Occipital lobe (tissue), 2 donors: ENCODE data around the gene ACAD11. TPM values are rescaled to one million over a fixed set of nuclear protein-coding genes. Genes with fewer than 3 reads are reported as not detected.

Experiments used
- DNase-seq: peaks from one replicate; lab custom pipeline; 2025; lab: John Stamatoyannopoulos, UW
- total RNA-seq: library from RNA; depleted of rRNA; stranded (reverse); fragments of >200 nt; gene quantifications from one replicate; pipeline ENCODE4 v1.2.3, GENCODE V29; 2014

Gene ACAD11
- total RNA-seq, 1 donor from 2014 or later = 36.0 TPM

DNA sequence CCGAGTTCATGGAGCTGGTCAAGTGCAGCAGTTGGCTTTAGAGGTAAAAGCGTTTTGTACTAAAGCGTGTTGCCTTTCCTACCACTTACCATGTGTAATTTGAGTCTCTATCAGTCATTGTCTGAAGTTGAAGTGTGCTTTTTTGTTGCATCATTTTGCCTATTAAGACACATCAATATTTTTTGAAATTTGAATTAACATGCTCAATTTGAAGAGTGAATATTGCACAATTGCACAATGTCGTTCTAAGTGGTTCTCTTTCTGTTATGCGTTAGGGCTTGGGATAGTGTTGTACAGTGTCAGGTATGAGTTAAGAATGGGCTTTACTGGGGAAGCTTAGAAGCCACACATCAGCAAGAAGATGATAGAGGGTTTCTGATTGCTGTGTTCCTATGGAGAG, 146.6 kb downstream of the ACAD11 start:
- DNase-seq = no peak

DNA sequence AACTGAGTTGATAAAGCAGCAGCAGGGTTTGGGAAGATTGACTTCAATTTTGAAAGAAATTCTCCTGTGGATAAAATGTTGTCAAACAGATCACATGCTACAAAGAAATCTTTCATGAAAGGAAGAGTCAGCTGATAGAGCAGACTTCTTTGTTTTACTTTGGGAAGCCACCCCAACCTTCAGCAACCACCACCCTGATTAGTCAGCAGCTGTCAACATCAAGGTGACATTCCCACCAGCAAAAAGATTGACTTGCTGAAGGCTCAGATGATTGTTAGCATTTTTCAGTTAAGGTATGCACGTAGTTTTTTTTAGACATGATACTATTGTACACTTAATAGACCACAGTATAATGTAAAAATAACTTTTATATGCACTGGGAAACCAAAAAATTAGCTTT, 150.1 kb downstream of the ACAD11 start:
- DNase-seq = no peak

DNA sequence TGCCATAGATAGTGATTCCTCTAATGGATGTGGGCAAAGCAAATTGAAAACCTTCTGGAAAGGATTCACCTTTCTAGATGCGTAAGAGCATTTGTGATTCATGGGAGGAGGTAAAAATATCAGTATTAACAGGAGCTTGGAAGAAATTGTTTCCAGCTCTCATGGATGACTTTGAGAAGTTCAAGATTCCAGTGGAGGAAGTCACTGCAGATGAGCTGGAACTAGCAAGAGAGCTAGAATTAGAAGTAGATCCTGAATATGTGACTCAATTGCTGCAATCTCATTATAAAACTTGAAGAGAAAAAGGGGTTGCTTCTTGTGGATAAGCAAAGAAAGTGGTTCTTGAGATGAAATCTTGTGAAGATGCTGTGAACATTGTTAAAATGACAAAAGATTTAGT, 150.5 kb downstream of the ACAD11 start:
- no peak for DNase-seq

Other genes starting within 250 kb of the ACAD11 start
- 80.2 TPM for gene DNAJC13, start 242.3 kb downstream of the ACAD11 start, total RNA-seq
- 0.16 TPM for gene ACKR4, start 62.5 kb downstream of the ACAD11 start, total RNA-seq
- 85.0 TPM for gene UBA5, start 520 bp upstream of the ACAD11 start, total RNA-seq
- gene NPHP3, start 62.6 kb upstream of the ACAD11 start, total RNA-seq = 20.1 TPM